GM10266 (cell line): ENCODE data around the gene OR9I1.

Experiments
- DNase-seq: peaks from one replicate; pipeline ENCODE4 v3.0.0; 2012; ENCODE audit errors: extremely low spot score
- TF ChIP-seq, protein P1 (sequence below): IDR thresholded peaks from 2 replicates; pipeline ENCODE4 v1.5.1; 2012; ENCODE audit warnings: mild to moderate bottlenecking, low read depth; ENCODE audit not compliant: control insufficient read depth, insufficient read depth; ENCODE audit errors: missing control alignments

OR9I1 gene, protein sequence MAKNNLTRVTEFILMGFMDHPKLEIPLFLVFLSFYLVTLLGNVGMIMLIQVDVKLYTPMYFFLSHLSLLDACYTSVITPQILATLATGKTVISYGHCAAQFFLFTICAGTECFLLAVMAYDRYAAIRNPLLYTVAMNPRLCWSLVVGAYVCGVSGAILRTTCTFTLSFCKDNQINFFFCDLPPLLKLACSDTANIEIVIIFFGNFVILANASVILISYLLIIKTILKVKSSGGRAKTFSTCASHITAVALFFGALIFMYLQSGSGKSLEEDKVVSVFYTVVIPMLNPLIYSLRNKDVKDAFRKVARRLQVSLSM

DNA sequence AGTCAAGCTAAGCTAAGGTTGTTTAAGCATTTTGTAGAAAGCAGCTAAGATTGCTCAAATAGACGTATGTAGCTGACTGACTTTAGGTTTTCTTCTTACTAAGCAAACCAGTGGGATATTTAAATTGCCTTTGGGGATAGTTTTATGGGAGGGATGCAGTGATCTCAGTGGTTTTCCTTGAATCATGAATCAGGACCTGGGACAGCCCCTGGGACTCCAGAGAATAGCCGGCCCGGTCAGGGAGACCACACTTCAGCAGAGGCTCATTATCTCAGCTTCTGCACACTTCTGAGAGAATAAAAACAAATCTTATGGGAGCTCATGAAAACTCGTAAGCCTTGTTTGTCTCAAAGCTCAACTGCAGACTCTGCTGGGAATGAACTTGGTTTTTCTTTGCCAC, at the start of gene OR9I1:
Gene OR9I1, minus strand, starts transcription at position 62 of the 400 bp plus-strand sequence. CDS start 6,086 bp downstream, outside the sequence.
- DNase-seq, result no peak

DNA sequence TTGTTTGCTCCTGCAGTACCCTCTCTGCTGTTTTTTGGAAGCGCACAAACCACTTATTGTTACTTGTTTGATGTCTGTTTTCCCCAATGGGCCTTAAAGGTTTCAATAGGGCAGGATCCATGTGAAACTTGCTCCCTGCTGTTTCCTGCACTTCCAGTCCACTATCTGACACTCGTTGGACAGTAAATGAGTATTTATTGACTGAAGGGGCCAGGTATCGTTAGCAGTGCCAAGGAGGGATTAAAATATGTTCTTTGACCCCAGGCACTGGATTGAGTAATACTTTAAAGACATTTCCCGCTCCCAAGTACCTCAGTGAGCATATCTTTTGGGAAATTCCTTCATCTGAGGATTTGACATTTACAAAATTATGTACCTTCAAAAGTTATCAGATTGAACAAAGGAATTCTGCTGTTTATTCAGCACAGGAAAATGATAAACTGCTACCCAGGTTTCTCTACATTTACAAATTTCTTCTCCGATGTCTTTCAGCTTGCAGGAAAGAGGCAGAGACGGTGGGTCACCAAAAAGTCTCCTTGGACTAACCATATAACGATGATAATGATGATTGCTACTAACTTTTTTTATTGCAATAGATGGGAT, 40.3 kb upstream of the OR9I1 start:
- no peak for DNase-seq
- TF ChIP-seq, protein P1, sequence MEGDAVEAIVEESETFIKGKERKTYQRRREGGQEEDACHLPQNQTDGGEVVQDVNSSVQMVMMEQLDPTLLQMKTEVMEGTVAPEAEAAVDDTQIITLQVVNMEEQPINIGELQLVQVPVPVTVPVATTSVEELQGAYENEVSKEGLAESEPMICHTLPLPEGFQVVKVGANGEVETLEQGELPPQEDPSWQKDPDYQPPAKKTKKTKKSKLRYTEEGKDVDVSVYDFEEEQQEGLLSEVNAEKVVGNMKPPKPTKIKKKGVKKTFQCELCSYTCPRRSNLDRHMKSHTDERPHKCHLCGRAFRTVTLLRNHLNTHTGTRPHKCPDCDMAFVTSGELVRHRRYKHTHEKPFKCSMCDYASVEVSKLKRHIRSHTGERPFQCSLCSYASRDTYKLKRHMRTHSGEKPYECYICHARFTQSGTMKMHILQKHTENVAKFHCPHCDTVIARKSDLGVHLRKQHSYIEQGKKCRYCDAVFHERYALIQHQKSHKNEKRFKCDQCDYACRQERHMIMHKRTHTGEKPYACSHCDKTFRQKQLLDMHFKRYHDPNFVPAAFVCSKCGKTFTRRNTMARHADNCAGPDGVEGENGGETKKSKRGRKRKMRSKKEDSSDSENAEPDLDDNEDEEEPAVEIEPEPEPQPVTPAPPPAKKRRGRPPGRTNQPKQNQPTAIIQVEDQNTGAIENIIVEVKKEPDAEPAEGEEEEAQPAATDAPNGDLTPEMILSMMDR, result no peak

More for the DNA sequence above, at the start of gene OR9I1:
- TF ChIP-seq, protein P1, result no peak

DNA sequence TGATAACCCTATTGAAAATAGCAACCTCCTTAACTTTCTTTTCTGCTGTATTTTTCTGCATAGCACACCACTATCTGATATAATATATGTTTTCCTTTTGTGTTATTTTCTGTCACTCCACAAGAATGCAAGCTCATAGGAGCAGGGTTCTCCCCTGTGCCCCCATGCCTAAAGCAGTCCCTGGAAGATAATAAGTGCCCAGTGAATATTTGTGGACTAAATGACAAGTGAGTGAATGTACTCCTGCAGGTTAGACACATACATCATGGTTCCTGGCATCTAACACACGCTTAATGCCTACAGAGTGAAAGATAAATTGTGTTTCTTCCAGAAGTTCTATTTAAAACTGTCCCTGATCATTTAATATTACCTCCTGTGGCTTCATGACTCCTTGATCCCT, 39.7 kb upstream of the OR9I1 start:
- TF ChIP-seq, protein P1, result no peak
- DNase-seq, result no peak

DNA sequence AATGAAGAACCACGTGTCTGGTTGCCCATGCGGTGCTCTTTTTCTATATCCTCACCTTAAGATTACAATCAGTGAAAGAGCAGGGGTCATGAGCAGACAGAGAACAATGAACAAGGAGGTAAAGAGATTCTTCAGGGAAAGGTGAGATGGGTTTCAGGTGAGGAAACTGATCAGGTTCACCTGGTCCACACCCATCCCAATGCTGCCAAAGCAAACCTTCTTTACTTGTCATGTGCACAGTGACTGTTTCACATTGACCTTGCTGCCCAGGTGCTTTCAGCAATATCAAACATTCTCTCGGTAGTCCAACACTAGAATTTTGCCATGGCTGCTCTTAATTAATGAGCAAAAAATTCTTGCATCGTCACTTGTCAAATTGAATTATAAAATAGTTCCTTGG, 39.1 kb upstream of the OR9I1 start:
- DNase-seq, result no peak
- TF ChIP-seq, protein P1, result no peak

DNA sequence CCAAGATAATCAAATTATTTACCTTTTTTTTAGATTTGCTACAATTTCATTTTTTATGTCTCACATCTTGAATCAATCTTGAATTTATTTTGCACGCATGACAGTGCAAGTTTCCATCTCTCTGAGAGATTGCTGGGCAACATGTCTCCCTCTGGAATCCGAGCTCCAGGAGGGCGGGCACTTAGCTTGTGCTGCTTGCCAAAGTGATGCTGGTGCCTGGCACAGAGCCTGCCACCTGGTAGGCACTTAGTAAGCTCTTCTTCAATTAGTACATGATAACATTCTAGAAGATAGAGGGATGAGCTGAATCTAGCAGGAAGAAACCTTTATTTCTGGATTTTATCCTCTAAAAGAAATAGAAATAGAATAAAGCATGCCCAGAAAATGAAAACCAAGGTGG, 27.5 kb upstream of the OR9I1 start:
- DNase-seq, result no peak

DNA sequence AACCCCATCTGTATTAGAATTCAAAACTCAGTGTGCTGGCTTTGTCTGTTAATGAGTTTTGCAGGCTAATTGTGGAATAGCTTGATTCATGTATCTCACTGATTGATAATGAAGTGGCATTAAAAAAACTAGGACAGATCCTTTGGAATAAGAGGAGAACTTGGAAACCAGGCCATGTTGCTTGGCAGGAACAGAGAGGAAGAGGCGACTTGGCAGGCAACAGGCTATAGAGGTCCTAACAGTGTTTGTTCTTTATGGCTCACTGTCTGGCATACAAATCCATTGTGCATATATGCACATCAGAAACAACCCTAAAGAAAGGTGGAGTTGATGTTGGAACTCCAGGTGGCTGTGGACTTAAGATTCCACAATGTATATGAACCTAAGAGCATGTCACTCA, 17.4 kb upstream of the OR9I1 start:
- TF ChIP-seq, protein P1, result no peak
- no peak for DNase-seq

More for the DNA sequence above, 27.5 kb upstream of the OR9I1 start:
- TF ChIP-seq, protein P1, result no peak

DNA sequence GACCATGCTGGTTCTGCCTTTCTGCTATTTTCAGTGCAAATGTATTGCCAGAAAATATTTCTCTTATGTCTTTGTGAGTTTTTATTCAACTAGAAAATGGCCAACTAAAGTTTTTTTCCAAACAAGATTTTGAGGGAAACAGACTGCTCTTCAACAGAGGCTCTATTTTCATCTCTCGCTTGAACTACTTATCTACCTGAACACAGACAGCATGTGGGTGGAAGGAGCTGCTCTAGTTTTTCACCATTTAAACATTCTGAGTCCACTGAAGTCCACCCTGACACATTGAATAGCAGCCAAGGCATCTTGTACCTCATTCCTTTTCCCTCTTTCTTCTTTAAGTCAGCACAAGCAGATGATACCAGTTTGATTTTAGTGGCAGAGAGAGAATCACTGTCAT, 9.8 kb upstream of the OR9I1 start:
- TF ChIP-seq, protein P1, result no peak
- DNase-seq, result no peak
